ENCODE results near the gene ADGRG7. TPM values are rescaled to one million over a fixed set of nuclear protein-coding genes. Genes with fewer than 3 reads are reported as not detected.
A peak's percentile ranks its signal among the peaks of the same experiment; 100 is the strongest.

The ADGRG7 gene
- total RNA-seq, 1 experiment from 2014 or later, result not detected

DNA sequence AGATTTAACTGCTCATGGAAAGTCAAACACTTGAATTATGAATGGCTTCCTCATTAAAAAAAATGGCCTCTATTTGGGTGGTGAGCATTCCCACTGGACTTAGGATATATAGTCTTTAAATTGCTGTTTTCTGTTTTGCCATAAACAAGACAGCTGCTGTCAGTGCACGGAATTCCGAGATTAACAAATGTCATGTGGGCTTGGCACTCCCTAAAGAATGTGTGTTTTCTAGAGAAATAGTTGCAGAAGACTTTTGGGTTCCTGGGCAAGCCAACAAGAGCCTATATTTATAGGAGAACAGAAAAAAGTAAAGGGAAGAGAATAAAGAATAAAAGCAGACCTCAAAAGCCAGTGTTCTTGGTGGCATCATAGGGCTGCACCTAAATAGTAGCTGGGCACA is 86.3 kb downstream of the ADGRG7 start:
- H3K27ac ChIP-seq, result no peak overlapping the region
- no peaks in the 10 kb centered on the region for H3K36me3 ChIP-seq
- peak in 1 of 2 experiments; percentile 34 for DNase-seq
- H3K4me3 ChIP-seq, result no peak overlapping the region
- H3K4me1 ChIP-seq, result peaks cover 24% of the 10 kb centered on the region
- H3K27me3 ChIP-seq, result no peaks in the 10 kb centered on the region
- no peaks in the 10 kb centered on the region for H3K9me3 ChIP-seq (replicated peaks)

DNA sequence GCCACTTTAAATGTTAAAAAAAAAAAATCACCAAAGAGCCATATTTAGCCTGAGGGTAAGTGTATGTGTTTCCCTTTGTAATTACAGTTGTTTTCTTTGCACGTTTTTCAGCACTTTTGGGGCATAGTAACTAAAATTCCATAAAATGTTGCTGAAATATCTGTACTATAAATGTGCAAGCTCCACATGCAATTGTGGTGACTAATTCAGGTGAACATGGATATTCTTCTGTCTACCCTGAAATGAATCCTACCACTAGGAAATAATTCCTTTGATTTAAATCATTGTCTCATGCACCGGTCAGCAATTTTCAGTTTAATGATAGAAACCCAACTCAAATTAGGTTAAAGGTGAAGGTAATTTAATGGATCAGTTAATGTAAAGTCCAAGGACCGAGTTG is 86.8 kb downstream of the ADGRG7 start:
- Histone ChIP-seq H3K4me1 (peaks cover 24% of the 10 kb centered on the region), H3K27ac (no peak overlapping the region), H3K36me3 (no peaks in the 10 kb centered on the region)

DNA sequence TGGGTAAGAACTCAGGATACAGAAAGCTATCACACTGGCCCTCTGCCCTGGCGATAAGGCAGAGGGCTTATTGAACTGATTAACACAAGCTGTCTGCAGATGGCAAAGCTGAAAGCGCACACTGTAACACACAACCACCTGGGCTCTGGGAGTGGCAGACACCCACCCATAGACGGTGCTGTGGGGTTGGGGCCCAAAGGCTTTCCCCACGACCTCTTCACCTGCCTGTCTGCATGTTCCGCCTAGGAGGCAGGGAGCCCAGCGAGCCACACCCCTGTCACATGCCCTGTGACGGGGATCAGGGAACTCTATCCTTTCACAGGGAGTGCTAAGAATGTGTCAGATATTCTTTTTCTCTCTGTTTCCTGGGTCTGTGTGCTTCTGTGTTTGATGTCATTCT is 87.8 kb downstream of the ADGRG7 start:
- DNase-seq, result no peak
- H3K4me1 ChIP-seq, result peaks cover 24% of the 10 kb centered on the region

More for the DNA sequence above, 86.8 kb downstream of the ADGRG7 start:
- Histone ChIP-seq H3K4me3 (no peak overlapping the region), H3K9me3 (replicated peaks) (no peaks in the 10 kb centered on the region), H3K27me3 (no peaks in the 10 kb centered on the region)
- DNase-seq, result no peak

DNA sequence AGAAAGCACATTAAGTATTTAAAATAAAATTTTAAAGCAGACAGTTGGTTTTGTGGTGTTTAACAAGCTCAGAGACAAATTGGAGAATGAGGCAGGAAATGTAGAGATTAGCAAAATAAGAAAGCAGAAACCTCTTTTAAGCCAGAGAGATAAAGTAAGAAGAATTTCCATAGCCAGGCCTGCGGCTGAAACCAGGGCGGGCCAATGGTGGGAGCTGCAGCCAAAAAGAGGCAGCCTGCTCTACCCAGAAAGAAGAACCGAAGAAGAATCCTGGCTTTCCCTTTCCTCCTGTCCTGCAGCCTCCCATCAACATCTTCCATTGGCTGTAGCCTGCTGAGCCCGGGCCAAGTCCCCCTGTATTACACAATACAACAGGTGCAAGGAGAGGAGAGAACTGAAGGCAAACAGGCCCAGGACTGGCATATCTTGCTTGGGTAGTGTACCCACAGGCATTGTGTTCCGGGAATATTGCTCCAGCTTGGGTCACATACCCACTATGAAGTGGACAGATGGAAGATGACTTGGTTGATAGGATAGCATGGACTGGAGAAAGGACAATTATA is 88.4 kb downstream of the ADGRG7 start:
- H3K4me1 ChIP-seq, result peaks cover 24% of the 10 kb centered on the region
- H3K36me3 ChIP-seq, result no peaks in the 10 kb centered on the region
- H3K9me3 ChIP-seq (replicated peaks), result no peaks in the 10 kb centered on the region
- DNase-seq, result peak; percentile 54 to 70
- H3K27me3 ChIP-seq, result no peaks in the 10 kb centered on the region
- H3K27ac ChIP-seq, result no peak overlapping the region
- no peak overlapping the region for H3K4me3 ChIP-seq

More for the DNA sequence above, 87.8 kb downstream of the ADGRG7 start:
- Histone ChIP-seq H3K4me3 (no peak overlapping the region), H3K27ac (no peak overlapping the region), H3K27me3 (no peaks in the 10 kb centered on the region), H3K9me3 (replicated peaks) (no peaks in the 10 kb centered on the region), H3K36me3 (no peaks in the 10 kb centered on the region)

DNA sequence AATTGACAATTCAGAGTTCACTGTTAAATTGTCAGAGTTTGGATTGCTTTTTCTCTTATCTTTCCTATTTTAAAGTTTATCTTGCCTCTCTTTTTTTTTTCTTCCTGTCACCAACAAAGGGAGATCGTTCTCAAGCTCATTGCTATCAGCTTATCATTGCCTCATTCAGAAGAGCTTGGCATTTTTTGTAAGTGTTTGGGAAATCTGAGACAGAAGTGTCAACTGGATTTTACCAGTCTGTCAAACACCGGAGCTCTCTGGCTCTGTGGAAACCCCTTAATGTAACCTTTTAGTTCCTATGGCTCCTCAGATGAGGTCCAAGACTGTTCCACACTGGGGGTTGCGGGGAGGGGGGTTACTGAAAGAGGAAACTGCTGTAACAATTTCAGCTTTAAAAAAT is 89.3 kb downstream of the ADGRG7 start:
- no peak for DNase-seq
- peaks cover 24% of the 10 kb centered on the region for H3K4me1 ChIP-seq
- no peak overlapping the region for H3K4me3 ChIP-seq
- no peaks in the 10 kb centered on the region for H3K36me3 ChIP-seq
- no peak overlapping the region for H3K27ac ChIP-seq
- no peaks in the 10 kb centered on the region for H3K9me3 ChIP-seq (replicated peaks)
- H3K27me3 ChIP-seq, result no peaks in the 10 kb centered on the region

DNA sequence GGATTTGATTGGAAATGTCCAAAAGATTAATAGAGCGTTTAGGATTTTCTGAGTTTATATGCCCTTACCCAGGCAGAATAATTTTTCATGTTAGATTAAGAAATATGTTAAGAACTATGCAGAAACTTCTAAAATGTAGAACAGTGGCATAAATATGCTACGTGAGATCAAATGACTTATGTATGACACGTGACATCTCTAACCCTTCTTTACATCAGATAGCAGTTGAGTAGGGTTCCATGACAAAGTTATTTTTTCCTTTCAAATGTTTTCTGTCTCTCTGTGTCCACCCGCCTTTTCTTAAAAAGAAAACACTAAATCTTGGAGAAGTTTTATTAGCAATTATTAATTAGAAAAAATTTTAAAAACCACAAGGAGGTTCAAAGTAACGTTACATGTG is 91.3 kb downstream of the ADGRG7 start:
- peaks cover 13% of the 10 kb centered on the region for H3K4me1 ChIP-seq

DNA sequence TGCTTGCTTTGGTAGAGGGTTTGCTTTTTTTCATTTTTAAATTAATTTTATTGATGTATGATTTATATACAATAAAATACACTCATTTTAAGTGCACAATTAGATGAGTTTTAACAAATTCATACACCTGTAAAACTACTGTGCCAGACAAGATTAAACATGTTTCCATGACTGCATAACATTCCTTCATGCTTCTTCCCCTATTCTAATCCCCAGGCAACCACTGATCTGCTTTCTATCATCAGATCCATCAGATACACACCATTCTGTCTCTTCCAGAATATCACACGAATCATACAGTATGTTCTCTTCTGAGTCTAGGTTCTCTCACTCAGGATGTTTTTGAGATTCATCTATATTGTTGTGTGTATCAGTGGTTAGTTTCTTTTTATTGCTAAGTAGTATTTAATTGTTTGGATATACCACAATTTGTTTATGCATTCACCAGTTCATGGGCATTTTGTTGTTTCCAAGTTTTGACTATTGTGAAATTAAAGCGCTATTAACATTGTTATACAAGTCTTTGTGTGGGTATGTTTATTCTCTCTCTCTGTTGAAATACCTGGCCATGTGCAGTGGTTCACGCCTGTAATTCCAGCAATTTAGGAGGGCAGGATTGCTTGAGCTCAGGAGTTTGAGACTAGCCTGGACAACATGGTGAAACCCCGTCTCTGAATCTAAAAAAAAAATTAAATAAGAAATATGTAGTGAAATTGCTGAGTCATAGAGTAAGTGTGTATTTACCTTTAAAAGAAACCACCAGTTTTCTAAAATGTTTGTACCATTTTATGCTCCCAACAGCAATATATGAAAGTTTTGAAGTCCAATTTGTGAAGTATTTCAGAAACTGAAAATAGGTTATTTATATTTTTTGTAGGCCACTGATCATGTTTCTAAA is 92.9 kb downstream of the ADGRG7 start:
- Histone ChIP-seq H3K4me1 (peaks cover 6% of the 10 kb centered on the region; the same call in 1 of the 2 replicates), H3K27ac (no peak overlapping the region), H3K27me3 (no peaks in the 10 kb centered on the region), H3K9me3 (replicated peaks) (no peaks in the 10 kb centered on the region), H3K4me3 (no peak overlapping the region), H3K36me3 (no peaks in the 10 kb centered on the region)
- no peak for DNase-seq

More for the DNA sequence above, 91.3 kb downstream of the ADGRG7 start:
- Histone ChIP-seq H3K9me3 (replicated peaks) (no peaks in the 10 kb centered on the region), H3K36me3 (no peaks in the 10 kb centered on the region), H3K27me3 (no peaks in the 10 kb centered on the region), H3K4me3 (no peak overlapping the region), H3K27ac (no peak overlapping the region)
- no peak for DNase-seq

DNA sequence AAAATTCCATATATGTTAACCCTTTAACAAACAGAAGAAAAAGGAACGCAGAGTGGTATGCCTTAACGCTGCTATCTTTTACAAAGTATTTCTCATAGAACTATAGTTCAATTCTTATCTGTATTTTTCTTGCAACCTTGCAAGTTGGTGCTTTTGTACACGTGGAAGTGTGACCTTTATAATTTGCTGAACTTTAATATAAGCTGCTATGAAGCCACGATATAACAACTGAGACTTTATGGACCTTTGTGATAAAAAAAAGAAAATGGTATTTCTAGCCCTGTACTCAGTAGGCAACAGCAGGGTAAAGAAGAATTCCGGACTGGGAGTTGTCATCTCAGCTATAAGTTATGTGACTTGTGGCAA is 93.6 kb downstream of the ADGRG7 start:
- no peak for DNase-seq
- Histone ChIP-seq H3K9me3 (replicated peaks) (no peaks in the 10 kb centered on the region), H3K4me3 (no peak overlapping the region), H3K4me1 (peaks cover under 1% of the 10 kb centered on the region; the same call in 1 of the 2 replicates), H3K27me3 (no peaks in the 10 kb centered on the region), H3K36me3 (no peaks in the 10 kb centered on the region), H3K27ac (no peak overlapping the region)

DNA sequence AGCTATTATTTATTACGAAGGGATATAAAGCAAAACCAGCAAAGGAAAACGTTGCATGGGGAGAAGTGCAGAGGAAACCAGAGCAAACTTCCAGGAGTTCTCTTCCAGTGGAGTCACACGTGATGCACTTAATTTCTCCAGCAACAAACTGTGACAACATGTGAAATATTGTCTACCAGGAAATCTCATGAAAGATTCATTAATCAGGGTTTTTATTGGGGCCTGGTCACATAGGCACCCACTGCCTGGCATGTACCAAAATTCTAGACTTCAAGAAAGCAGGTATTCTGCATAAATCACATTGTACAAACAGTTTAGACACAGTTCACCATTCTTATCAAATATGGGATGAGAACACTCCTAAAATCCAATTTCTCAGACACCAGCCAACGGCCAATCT is 94.5 kb downstream of the ADGRG7 start:
- no peaks in the 10 kb centered on the region for H3K9me3 ChIP-seq (replicated peaks)
- H3K4me3 ChIP-seq, result no peak overlapping the region
- peaks cover 3% of the 10 kb centered on the region; the same call in 1 of the 2 replicates for H3K4me1 ChIP-seq
- H3K27me3 ChIP-seq, result no peaks in the 10 kb centered on the region
- H3K36me3 ChIP-seq, result no peaks in the 10 kb centered on the region
- DNase-seq, result no peak
- no peak overlapping the region for H3K27ac ChIP-seq

DNA sequence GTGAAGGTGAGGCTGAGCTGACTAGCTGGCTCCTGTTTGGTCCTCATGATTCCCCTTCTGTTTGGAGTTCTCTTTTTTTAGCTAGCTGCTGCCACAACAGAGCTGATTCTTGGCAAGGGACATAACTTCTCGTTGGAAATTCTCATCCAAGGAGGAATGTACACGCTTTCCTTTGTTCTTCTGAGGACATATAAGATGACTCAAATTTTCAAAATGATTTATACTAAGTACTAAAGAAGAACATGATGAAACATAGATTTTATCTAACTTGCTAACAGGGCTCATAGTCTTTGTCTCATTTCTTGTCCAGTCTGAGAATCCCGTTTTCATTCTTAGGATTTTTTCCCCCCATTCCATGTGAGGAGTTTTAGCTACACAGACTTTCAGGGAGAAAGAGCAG is 97.0 kb downstream of the ADGRG7 start:
- Histone ChIP-seq H3K36me3 (peaks cover 3% of the 10 kb centered on the region; the same call in 1 of the 2 replicates), H3K4me3 (no peak overlapping the region), H3K27ac (no peak overlapping the region), H3K4me1 (peaks cover 3% of the 10 kb centered on the region; the same call in 1 of the 2 replicates), H3K9me3 (replicated peaks) (no peaks in the 10 kb centered on the region), H3K27me3 (no peaks in the 10 kb centered on the region)
- DNase-seq, result no peak

DNA sequence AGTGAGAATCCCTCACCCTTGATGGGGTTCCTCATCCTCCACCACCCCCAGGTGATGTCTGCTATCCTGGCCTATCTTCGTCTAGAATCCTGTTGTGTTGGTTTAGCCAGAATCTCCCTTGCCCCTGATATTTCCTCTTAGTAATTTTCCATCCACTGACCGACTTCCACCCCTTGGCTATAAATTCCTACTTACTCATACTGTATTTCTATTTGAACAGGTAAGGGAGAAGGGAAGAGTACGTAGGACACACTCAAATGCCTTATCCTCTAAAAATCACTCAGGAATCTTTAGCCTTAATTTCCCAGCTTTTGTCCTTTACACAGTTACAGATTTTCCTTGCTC is 99.2 kb downstream of the ADGRG7 start:
- no peak for DNase-seq
- peaks cover 12% of the 10 kb centered on the region for H3K36me3 ChIP-seq
- H3K27ac ChIP-seq, result peak overlapping the region; percentile 81; the same call in 1 of the 2 replicates
- H3K4me3 ChIP-seq, result peak overlapping the region; percentile 87
- H3K4me1 ChIP-seq, result peaks cover 3% of the 10 kb centered on the region; the same call in 1 of the 2 replicates
- H3K9me3 ChIP-seq (replicated peaks), result no peaks in the 10 kb centered on the region
- no peaks in the 10 kb centered on the region for H3K27me3 ChIP-seq

DNA sequence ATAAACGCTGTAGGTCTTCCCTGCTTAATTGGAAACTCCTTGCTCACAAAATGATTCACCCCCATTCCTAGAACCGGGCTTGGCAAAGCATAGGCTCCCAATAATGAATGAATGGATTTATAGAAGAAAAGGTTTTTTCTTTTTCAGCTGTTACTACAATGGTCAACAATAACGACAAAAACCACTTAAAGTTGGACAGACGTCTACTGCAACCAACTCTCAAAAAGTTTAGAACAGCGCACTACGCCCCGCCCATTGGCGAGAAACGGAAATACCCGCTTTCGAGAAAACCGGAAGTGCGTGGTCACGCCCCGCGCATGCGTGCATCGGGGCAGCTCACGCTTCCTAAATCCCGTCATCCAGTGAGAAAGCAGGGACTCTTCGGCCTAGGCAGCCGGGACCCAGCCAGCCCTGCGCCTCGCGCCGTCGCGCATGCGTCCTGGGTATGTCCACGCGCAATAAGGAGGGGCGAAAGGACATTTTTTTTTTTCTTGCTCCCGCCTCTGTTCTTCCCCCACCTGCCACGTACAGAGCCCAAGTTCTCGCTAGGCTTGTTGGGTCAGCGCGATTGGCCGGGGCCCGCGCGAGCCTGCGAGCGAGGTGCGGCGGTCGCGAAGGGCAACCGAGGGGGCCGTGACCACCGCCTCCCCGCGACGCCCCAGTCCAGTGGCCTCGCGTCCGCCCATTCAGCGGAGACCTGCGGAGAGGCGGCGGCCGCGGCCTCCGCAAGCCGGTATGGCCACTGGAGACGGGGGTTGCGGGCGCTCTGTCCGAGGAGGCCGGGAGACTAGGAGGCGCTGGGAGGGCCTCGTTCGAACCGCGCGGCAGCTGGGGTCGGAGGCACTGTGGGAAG is 99.8 kb downstream of the ADGRG7 start, which contains the start of gene TFG:
TSS of gene TFG (plus strand) at position 506 of the 853 bp plus-strand sequence. CDS start 4,192 bp downstream, outside the sequence.
- Histone ChIP-seq H3K36me3 (peaks cover 17% of the 10 kb centered on the region), H3K27ac (peak within 1 kb of the TSS; percentile 81), H3K4me3 (peak within 1 kb of the TSS; percentile 87), H3K4me1 (peaks cover 3% of the 10 kb centered on the region; the same call in 1 of the 2 replicates), H3K9me3 (replicated peaks) (no peaks in the 10 kb centered on the region), H3K27me3 (no peaks in the 10 kb centered on the region)
- peak; percentile 99 to 100 for DNase-seq

DNA sequence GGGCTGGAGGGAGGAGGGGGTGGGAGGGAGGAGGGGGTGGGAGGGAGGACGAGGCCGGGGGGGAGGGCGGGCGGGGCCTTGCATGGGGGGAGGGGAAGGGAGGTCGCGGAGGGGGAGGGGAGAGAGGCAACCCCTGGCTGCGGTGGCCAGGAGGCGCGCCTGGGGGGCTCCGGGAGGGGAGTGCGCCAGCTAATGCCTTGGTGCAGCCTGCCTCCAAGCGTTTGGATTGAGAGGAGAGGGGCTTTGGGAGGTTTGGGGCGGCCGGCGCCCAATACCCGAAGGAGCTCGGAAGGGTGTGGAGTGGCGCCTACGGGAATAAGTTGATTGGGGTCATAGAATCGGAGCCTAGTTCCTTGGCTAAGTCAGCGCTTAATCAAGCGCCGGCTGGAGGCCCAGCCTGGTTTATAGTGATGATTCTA is 100.5 kb downstream of the ADGRG7 start:
- H3K4me3 ChIP-seq, result peak overlapping the region; percentile 87
- H3K36me3 ChIP-seq, result peaks cover 23% of the 10 kb centered on the region
- H3K4me1 ChIP-seq, result peaks cover 3% of the 10 kb centered on the region; the same call in 1 of the 2 replicates
- DNase-seq, result peak; percentile 66 to 72
- H3K27ac ChIP-seq, result peak overlapping the region; percentile 81
- H3K27me3 ChIP-seq, result no peaks in the 10 kb centered on the region
- no peaks in the 10 kb centered on the region for H3K9me3 ChIP-seq (replicated peaks)

DNA sequence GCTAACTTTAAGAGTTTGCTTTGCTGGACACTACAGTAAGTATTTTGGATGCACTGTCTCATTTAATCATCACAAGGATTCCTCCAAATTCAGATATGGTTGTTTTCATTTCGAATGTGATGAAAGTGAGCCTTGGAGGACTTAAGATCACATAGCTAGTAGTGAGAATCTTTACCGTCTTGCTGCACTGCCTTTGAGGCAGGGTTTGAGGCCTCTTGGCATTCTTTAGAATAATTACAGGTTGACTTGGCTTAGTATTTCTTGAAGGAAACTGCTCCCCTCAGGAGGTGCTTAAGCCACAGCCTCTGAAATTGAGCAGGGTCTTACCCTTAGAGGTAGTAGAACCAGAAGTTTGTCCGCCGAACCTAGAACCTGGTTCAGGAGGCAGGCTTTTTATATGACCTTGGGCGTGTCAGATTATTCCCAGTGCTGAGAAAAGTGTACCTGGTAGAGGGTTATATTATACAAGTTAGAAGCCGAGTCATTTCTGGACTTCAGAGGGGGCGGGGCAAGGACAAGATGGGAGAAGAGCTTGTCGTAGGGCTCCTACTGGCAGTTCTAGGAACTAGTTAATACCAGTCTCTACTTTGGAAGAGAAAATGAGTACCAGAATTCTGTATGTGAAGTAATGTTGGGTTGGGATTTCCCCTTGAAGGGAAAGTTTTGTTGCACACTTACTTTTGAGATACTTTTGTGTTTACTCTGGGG is 101.0 kb downstream of the ADGRG7 start:
- peak; percentile 62 to 70 for DNase-seq
- Histone ChIP-seq H3K4me1 (peaks cover 3% of the 10 kb centered on the region; the same call in 1 of the 2 replicates), H3K36me3 (peaks cover 29% of the 10 kb centered on the region), H3K9me3 (replicated peaks) (no peaks in the 10 kb centered on the region), H3K4me3 (peak overlapping the region; percentile 87), H3K27ac (peak overlapping the region; percentile 60), H3K27me3 (no peaks in the 10 kb centered on the region)

Measured in SJCRH30 (cell line).